HG02884 (cell line): Measurements from ENCODE around the gene UPK3B.
"Not testable (repeated sequence)": the region's sequence is repeated elsewhere in the genome, so short reads cannot be mapped to it uniquely, and the experiment has no call there.

Experiments used
- ATAC-seq: cut with Tn5 transposase; IDR thresholded peaks from one replicate; pipeline ENCODE4 v1.9.1; 2021; ENCODE audit warnings: mild to moderate bottlenecking, moderate library complexity; ENCODE audit not compliant: unreplicated experiment

UPK3B gene

DNA sequence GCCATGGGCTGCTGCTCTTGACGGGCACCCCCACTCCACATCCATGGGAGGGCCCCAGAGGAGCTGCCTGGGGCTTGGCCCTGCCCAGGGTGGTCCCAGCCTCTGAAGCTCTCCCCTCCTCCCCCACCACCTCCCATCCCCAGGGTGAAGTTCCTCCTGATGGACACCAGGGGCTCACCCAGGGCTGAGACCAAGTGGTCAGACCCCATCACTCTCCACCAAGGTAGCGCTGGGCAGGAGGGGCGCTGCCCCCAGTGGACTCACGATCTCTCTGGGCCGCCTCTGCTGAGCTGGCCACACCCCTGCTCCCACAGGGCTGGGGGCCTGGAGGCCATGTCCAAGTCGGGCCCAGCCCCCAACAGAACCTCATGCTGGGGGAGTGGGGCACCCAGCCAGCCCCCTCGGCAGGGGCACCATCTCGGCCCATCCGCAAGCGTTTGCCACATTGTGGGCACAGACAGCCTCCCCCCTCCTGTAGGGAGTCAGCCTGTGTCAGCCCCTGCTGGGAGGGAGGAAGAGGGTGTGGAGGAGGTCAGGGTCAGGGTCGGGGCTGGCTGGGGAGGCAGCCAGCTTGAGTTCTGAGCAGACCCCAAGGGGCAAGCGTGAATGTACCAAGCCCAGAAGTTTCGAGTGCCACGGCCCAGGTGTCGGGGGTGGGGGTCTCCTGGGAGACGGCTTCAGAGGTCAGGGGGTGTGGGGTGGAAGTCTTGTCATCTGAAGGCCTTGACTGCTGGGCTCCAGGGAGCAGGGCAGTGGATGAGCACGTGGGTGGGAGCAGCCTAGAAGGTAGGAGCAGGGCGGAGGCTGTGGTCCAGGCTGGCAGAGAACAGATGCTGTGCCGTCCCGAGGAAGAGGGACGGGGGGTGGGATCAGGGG is 2.8 kb downstream of the UPK3B start:
- ATAC-seq, result no peak

DNA sequence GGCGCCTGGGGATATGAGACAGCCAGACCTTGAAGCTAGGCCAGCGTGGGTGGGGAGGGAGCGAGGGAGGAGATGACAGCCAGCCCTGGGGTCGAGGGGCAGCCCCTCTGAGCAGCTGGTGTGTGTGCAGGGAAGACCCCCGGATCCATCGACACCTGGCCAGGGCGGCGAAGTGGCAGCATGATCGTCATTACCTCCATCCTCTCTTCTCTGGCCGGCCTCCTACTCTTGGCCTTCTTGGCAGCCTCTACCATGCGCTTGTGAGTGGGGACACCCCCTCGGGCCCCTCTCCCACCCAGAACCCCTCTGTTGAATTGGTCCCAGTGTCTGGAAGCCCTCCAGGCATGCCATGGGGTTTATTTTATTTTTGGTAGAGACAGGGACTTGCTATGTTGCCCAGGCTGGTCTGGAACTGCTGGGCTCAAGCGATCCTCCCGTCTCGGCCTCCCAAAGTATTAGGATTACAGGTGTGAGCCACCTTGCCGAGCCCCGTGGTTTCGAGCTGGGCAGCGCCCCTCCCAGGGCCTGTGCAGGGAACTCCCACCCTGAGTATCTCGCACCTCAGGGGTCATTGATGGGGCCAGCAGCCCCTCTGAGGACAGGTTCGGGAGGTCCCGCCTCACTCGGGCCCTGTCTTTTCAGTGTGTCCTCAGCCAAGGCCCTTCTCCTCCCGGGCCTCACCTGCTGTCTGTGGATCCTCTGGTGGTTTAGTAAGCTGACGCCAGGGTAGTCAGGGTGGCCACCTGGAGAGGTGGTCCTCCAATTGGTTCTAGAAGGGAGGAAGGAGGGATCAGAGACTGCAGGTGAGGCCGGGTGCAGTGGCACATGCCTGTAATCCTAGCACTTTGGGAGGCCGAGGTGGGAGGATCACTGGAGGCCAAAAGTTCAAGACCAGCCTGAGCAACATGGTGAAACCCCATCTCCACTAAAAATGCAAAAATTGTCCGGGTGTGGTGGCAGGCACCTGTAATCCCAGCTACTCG is 3.8 kb downstream of the UPK3B start:
- no peak for ATAC-seq

DNA sequence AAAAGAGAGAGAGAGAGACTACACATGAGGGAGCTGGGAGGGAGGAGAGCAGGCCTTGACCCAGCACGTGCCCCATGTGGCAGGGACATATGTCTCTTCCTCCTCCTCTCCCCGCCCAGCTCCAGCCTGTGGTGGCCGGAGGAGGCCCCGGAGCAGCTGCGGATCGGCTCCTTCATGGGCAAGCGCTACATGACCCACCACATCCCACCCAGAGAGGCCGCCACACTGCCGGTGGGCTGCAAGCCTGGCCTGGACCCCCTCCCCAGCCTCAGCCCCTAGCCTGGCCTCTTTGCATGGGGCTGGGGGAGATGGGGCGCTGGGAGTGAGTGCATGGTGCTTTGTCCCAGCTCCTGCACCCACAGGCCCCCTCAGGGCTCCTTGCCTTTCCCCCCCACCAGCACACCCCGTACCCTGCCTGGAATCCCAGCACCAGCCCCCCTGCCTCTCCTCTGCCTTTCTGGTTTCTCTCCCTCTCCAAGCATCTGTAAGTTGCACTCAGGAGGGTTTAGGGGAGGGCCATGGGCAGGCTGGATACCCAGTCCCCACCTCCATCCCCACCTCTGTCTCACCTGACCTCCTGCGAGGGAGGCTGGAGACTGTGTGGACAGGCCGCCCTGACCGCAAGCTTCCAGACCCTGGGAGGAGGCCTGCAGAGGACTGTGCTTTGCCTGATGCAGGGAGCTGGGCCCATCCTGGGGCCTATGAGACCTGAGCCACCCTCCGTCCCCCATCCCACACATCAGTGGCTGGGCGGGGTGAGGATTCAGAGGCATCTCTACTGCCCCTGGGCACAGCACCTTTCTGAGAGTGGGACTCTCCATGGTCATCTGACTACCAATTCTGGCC is 4.8 kb downstream of the UPK3B start:
- no peak for ATAC-seq

DNA sequence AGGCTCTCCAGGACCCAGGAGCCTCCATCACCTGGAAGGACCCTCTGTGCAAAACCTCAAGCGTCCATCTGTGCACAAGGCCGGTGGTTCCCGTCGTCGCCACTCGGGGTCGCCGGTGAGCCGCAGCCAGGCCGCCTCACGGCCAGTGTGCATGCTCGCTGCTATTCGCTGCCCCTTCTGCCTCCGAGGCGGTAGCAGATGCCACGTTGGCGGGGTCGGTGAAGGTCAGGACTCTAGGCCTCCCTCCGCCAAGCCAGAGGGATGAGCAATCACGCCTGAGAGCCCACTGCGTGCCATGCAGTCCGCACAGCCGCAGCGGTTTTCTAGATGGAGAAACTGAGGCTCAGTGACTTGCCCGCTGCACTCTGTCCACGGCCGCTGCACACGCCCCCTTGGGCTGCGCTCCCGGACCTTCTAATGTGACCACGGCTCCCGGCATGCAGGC is 5.7 kb downstream of the UPK3B start:
- ATAC-seq, result no peak

GRCh38 chr7:76516932-76517331 is 6.6 kb downstream of the UPK3B start:
- ATAC-seq, result not testable (repeated sequence)

DNA sequence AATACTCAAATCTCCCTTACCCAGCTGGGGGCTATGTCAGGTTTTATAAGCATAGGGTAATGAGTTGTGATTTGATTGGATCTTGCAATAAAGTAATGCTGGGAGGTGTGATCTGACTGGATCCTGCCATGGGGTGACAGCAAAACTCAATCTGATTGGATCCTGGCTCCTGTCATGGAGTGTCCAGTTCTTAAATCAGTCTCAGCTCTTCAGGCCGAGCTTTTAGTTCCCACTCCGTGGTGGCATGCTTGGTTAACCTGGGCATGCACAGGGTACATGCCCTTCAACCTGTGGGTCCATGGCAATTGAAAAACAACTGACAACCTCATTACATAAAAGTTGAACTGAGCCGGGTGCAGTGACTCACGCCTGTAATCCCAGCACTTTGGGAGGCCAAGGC is 15.8 kb downstream of the UPK3B start:
- ATAC-seq, result not testable (repeated sequence)

DNA sequence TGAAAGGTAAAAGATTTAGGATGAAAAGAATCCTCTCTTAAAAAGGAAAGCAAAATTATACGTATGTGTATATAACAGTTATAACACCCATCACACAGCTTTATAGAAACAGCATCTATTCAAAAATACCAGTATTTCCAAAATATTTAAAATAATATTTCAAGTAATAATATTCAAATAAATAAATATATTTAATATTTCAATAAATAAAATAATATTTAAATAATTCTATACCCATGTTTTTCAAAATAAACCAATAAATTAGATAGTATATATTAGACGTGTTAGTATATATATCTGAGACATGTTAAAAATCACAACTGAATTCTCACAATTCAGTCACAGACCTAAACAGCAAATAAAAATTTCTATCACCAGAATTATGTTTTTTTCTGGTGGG is 21.3 kb downstream of the UPK3B start:
- ATAC-seq, result not testable (repeated sequence)

DNA sequence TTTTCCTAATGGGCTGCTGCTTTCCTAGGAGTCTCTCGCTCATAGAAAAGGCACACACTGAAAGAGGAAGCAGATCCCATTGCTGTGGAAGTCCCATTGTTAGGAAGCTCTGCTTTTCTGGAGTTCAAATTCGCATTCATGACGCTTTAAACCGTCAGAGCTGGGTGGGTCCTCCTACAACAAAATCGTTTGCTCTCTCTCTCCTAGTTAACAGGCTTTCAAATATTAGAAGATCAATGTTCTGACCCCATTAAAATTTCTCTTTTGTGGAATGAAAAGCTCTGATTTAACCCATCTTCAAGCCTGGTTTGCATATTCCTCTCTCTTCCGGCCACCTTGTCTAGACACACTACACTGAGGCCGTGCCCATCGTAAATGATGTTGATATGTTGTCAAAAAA is 32.8 kb downstream of the UPK3B start, which contains the start of gene SPDYE16:
Gene SPDYE16 (minus strand): TSS at position 101 of the 400 bp plus-strand sequence. CDS start 1,838 bp downstream, outside the sequence.
- ATAC-seq, result not testable (repeated sequence)

DNA sequence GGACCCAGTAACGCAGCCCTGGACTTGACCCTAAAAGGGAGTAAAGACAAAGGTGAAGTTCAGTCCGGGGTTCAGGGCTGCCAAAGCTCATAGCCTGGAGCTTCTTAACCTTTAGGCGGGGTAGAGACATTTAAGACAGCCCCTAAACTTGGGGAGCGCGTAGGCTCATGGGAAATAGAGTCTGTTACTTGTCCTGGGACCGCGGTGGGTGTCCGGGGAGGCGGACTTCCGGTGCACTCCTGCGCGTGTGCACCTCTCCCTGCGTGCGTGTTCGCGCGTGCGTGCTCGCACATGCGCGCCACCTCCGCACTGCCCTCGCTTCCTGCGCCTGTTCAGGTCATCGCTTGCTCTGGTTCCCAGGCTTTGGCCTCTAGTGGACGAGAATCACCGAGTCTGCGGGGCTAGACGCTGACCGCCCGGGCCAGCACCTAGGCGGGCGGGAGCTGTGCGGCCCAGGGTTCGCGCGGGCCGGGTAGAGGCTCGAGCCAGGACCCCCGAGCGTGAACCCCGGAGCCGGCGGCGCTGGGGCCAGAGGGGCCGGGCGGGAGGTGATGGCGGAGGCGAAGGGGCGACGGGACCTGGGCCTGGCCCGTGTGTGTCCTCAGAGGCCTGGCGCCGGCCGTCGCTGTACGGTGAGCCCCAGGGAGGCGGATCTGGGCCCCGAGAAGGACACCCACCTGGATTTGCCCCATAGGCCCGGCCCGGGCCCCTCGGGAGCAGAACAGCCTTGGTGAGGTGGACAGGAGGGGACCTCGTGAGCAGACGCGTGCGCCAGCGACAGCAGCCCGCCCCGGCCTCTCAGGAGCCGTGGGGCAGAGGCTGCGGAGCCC is 38.9 kb downstream of the UPK3B start:
- ATAC-seq, result peak; percentile 97

- ATAC-seq, result not testable (repeated sequence)
Observed at GRCh38 chr7:76549855-76550248, 39.5 kb downstream of the UPK3B start.

GRCh38 chr7:76551992-76552391 is 41.6 kb downstream of the UPK3B start:
- not testable (repeated sequence) for ATAC-seq

GRCh38 chr7:76559685-76560084 is 49.3 kb downstream of the UPK3B start:
- not testable (repeated sequence) for ATAC-seq

DNA sequence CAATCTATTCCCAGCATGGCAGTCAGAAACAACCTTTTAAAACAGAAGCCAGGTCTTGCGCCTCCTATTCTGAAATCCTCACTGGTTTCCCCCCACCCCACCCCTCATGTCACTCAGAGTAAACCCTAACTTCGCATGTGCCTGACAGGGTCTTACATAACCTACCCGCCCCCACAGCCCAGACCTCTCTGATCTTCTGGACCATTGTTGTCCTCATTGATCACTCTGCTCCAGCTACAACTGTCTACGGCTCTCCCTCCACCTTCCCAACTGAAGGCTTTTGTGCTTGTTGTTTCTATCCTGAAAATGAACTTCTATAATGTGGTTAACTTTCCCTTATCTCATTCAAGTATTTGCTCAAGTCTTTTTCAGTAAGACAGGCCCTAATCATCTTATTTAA is 49.8 kb downstream of the UPK3B start:
- ATAC-seq, result not testable (repeated sequence)

GRCh38 chr7:76561342-76561741 is 51.0 kb downstream of the UPK3B start:
- ATAC-seq, result not testable (repeated sequence)

DNA sequence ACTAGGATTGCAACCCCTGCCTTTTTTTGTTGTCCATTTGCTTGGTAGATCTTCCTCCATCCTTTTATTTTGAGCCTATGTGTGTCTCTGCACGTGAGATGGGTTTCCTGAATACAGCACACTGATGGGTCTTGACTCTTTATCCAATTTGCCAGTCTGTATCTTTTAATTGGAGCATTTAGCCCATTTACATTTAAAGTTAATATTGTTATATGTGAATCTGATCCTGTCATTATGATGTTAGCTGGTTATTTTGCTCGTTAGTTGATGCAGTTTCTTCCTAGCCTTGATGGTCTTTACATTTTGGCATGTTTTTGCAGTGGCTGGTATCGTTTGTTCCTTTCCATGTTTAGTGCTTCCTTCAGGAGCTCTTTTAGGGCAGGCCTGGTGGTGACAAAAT is 54.6 kb downstream of the UPK3B start:
- not testable (repeated sequence) for ATAC-seq
